Measurements from ENCODE around the gene SELENOO.

Gene SELENOO

DNA sequence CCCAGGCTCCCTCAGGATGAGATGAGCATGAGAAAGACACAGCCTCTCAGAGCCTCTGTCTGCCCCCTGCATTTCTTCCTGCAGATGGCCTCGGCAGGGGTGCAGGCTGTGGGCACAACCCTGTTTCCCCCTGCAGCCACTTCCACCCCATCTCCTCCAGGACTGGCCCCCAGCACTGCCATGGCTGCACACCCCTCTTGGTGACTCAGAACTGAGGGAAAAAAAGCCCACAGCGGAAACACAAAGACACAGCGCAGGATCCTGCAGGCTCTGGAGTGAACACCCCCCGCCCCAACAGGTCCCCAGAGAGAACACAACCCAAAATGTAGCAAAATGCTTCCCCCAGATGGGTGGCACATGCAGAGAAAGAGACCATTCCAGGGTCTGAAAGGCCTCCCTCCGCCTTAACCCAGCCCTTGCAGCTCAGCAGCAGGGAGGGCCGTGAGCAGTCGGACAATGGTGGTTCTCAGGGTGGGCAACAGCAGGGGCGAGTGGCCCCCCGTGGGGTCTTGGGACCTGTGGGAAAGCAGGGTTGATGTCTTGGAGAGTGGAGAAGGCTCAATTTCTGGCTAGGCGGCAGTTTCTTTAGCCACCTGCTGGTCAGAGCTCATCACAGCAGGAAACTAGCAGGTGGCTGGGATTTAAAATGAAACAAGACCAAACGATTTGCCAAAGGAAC lies 36.1 kb downstream of the SELENOO start:
- TF ChIP-seq PPARA (CRISPR knock-in tag; IDR thresholded peaks at IDR 0.05; ENCODE audit: borderline replicate concordance) (no peak), GLIS3 (CRISPR knock-in tag; IDR thresholded peaks at IDR 0.05) (no peak)
- TF ChIP-seq, protein P1, sequence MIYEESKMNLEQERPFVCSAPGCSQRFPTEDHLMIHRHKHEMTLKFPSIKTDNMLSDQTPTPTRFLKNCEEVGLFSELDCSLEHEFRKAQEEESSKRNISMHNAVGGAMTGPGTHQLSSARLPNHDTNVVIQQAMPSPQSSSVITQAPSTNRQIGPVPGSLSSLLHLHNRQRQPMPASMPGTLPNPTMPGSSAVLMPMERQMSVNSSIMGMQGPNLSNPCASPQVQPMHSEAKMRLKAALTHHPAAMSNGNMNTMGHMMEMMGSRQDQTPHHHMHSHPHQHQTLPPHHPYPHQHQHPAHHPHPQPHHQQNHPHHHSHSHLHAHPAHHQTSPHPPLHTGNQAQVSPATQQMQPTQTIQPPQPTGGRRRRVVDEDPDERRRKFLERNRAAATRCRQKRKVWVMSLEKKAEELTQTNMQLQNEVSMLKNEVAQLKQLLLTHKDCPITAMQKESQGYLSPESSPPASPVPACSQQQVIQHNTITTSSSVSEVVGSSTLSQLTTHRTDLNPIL (CRISPR knock-in tag; IDR thresholded peaks at IDR 0.05; ENCODE audit: low read depth): no peak
- ATAC-seq: peak; percentile 40; the same call in 1 of the 3 replicates

DNA sequence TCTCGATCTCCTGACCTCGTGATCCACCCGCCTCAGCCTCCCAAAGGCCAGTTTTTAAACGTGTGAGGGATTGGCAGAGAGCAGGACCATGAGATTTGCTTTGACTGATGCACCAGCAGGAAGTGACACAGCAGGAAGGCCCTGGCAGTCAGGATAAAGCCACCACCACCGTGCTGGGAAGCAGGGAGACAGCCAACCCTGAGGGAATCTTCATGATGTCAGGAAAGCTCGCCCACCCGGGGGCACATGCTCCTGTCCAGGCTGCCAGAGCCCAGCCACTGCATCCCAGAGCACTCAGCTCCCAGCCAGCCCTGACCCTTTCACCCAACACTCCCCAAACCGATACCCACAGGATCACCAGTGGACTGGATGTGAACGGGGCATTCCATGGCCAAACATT lies 37.9 kb downstream of the SELENOO start:
- ATAC-seq: no peak
- TF ChIP-seq SNAI2 (CRISPR knock-in tag; IDR thresholded peaks at IDR 0.05): no peak
- TF ChIP-seq RARB (CRISPR knock-in tag; IDR thresholded peaks at IDR 0.05): no peak
- no peak for TF ChIP-seq ZNF565 (CRISPR knock-in tag; conservative IDR thresholded peaks at IDR 0.05; ENCODE audit: low read depth)

DNA sequence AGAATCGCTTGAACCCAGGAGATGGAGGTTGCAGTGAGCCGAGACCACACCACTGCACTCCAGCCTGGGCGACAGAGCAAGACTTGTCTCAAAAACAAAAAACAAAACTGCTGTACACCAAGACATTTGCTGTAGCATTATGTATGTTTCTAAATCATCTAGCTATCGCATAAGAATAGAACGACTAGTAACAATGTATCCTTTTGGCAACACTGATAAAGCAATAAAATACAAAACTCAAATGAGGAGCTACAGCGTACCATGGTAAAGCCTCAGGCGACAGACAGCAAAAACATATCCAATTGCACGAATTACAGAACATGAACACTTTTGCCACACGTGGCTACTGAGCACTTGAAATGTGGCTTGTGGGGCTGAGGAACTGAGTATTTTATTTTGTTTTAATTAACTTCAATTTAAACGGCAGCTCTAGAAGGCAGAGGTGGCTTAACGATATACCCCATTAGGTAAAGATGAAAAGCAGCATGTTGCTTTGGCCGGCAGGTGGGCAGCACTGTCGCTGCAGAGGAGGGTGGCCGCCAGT lies 41.7 kb downstream of the SELENOO start:
- TF ChIP-seq, protein P2, sequence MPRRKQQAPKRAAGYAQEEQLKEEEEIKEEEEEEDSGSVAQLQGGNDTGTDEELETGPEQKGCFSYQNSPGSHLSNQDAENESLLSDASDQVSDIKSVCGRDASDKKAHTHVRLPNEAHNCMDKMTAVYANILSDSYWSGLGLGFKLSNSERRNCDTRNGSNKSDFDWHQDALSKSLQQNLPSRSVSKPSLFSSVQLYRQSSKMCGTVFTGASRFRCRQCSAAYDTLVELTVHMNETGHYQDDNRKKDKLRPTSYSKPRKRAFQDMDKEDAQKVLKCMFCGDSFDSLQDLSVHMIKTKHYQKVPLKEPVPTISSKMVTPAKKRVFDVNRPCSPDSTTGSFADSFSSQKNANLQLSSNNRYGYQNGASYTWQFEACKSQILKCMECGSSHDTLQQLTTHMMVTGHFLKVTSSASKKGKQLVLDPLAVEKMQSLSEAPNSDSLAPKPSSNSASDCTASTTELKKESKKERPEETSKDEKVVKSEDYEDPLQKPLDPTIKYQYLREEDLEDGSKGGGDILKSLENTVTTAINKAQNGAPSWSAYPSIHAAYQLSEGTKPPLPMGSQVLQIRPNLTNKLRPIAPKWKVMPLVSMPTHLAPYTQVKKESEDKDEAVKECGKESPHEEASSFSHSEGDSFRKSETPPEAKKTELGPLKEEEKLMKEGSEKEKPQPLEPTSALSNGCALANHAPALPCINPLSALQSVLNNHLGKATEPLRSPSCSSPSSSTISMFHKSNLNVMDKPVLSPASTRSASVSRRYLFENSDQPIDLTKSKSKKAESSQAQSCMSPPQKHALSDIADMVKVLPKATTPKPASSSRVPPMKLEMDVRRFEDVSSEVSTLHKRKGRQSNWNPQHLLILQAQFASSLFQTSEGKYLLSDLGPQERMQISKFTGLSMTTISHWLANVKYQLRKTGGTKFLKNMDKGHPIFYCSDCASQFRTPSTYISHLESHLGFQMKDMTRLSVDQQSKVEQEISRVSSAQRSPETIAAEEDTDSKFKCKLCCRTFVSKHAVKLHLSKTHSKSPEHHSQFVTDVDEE (CRISPR knock-in tag; IDR thresholded peaks at IDR 0.05): no peak
- TF ChIP-seq ZC3H10 (CRISPR knock-in tag; IDR thresholded peaks at IDR 0.05) (no peak), ISL1 (CRISPR knock-in tag; IDR thresholded peaks at IDR 0.05) (no peak), ZNF8 (CRISPR knock-in tag; IDR thresholded peaks at IDR 0.05) (no peak), ESRRG (CRISPR knock-in tag; IDR thresholded peaks at IDR 0.05) (no peak), ZNF565 (CRISPR knock-in tag; conservative IDR thresholded peaks at IDR 0.05; ENCODE audit: low read depth) (no peak), GLIS3 (CRISPR knock-in tag; IDR thresholded peaks at IDR 0.05) (no peak), ZFP30 (CRISPR knock-in tag; IDR thresholded peaks at IDR 0.05) (no peak), OSR1 (CRISPR knock-in tag; IDR thresholded peaks at IDR 0.05) (no peak), PPARA (CRISPR knock-in tag; IDR thresholded peaks at IDR 0.05; ENCODE audit: borderline replicate concordance) (no peak), ZNF70 (CRISPR knock-in tag; IDR thresholded peaks at IDR 0.05) (no peak), TCF4 (CRISPR knock-in tag; IDR thresholded peaks at IDR 0.05; ENCODE audit: borderline replicate concordance) (no peak), CSDC2 (CRISPR knock-in tag; IDR thresholded peaks at IDR 0.05) (no peak), TOX (CRISPR knock-in tag; IDR thresholded peaks at IDR 0.05; ENCODE audit: borderline replicate concordance) (no peak), SNAI2 (CRISPR knock-in tag; IDR thresholded peaks at IDR 0.05) (no peak), ARNTL (CRISPR knock-in tag; IDR thresholded peaks at IDR 0.05; ENCODE audit: borderline replicate concordance, low read depth) (no peak)
- TF ChIP-seq, protein P3, sequence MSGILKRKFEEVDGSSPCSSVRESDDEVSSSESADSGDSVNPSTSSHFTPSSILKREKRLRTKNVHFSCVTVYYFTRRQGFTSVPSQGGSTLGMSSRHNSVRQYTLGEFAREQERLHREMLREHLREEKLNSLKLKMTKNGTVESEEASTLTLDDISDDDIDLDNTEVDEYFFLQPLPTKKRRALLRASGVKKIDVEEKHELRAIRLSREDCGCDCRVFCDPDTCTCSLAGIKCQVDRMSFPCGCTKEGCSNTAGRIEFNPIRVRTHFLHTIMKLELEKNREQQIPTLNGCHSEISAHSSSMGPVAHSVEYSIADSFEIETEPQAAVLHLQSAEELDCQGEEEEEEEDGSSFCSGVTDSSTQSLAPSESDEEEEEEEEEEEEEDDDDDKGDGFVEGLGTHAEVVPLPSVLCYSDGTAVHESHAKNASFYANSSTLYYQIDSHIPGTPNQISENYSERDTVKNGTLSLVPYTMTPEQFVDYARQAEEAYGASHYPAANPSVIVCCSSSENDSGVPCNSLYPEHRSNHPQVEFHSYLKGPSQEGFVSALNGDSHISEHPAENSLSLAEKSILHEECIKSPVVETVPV (CRISPR knock-in tag; IDR thresholded peaks at IDR 0.05): no peak
- TF ChIP-seq, protein P1 (CRISPR knock-in tag; IDR thresholded peaks at IDR 0.05; ENCODE audit: low read depth): no peak
- TF ChIP-seq, protein P4, sequence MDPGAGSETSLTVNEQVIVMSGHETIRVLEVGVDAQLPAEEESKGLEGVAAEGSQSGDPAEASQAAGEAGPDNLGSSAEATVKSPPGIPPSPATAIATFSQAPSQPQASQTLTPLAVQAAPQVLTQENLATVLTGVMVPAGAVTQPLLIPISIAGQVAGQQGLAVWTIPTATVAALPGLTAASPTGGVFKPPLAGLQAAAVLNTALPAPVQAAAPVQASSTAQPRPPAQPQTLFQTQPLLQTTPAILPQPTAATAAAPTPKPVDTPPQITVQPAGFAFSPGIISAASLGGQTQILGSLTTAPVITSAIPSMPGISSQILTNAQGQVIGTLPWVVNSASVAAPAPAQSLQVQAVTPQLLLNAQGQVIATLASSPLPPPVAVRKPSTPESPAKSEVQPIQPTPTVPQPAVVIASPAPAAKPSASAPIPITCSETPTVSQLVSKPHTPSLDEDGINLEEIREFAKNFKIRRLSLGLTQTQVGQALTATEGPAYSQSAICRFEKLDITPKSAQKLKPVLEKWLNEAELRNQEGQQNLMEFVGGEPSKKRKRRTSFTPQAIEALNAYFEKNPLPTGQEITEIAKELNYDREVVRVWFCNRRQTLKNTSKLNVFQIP (CRISPR knock-in tag; IDR thresholded peaks at IDR 0.05; ENCODE audit: borderline replicate concordance, low read depth): no peak
- TF ChIP-seq, protein P5, sequence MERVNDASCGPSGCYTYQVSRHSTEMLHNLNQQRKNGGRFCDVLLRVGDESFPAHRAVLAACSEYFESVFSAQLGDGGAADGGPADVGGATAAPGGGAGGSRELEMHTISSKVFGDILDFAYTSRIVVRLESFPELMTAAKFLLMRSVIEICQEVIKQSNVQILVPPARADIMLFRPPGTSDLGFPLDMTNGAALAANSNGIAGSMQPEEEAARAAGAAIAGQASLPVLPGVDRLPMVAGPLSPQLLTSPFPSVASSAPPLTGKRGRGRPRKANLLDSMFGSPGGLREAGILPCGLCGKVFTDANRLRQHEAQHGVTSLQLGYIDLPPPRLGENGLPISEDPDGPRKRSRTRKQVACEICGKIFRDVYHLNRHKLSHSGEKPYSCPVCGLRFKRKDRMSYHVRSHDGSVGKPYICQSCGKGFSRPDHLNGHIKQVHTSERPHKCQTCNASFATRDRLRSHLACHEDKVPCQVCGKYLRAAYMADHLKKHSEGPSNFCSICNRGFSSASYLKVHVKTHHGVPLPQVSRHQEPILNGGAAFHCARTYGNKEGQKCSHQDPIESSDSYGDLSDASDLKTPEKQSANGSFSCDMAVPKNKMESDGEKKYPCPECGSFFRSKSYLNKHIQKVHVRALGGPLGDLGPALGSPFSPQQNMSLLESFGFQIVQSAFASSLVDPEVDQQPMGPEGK (CRISPR knock-in tag; IDR thresholded peaks at IDR 0.05; ENCODE audit: borderline replicate concordance): no peak
- no peak for ATAC-seq
